Measurements from ENCODE around the gene NR1D1.
"Not testable (repeated sequence)": the region's sequence is repeated elsewhere in the genome, so short reads cannot be mapped to it uniquely, and the experiment has no call there.

NR1D1 gene

GRCh38 chr17:40100419-40100668, at the start of gene NR1D1:
NR1D1 (minus strand) TSS chr17:40100589; CDS start chr17:40100094, 495 bp downstream.
- DNase-seq: no peak

GRCh38 chr17:40148527-40148926, 48.1 kb upstream of the NR1D1 start:
- no peak for DNase-seq

GRCh38 chr17:40145476-40145875, 45.1 kb upstream of the NR1D1 start:
- DNase-seq: no peak

GRCh38 chr17:40143166-40143565, 42.8 kb upstream of the NR1D1 start:
- not testable (repeated sequence) for DNase-seq

- DNase-seq: no peak
These were observed 39.2 kb upstream of the NR1D1 start for GRCh38 chr17:40139566-40140058.

GRCh38 chr17:40135817-40136216, 35.4 kb upstream of the NR1D1 start:
- no peak for DNase-seq

GRCh38 chr17:40134184-40134583, 33.8 kb upstream of the NR1D1 start:
- DNase-seq: no peak

GRCh38 chr17:40130352-40131042, 30.1 kb upstream of the NR1D1 start:
- DNase-seq: no peak

GRCh38 chr17:40129498-40129897, 29.1 kb upstream of the NR1D1 start:
- no peak for DNase-seq

- DNase-seq: no peak
These were observed 24.1 kb upstream of the NR1D1 start for GRCh38 chr17:40124279-40125141.

- no peak for DNase-seq
These were observed 23.4 kb upstream of the NR1D1 start for GRCh38 chr17:40123811-40124114.

GRCh38 chr17:40122999-40123810, 22.8 kb upstream of the NR1D1 start:
- DNase-seq: peak; percentile 57

- peak; percentile 53 for DNase-seq
These were observed 22.0 kb upstream of the NR1D1 start for GRCh38 chr17:40122136-40122998.

- DNase-seq: peak; percentile 84
These were observed 21.1 kb upstream of the NR1D1 start, which contains the start of gene MSL1 for GRCh38 chr17:40121181-40122135. MSL1 (plus strand) TSS chr17:40121971; CDS start chr17:40122613, 642 bp downstream.

GRCh38 chr17:40115101-40115436, 14.7 kb upstream of the NR1D1 start:
- no peak for DNase-seq

- no peak for DNase-seq
These were observed 13.5 kb upstream of the NR1D1 start for GRCh38 chr17:40113907-40114245.

- DNase-seq: peak; percentile 92
These were observed 12.9 kb upstream of the NR1D1 start for GRCh38 chr17:40113110-40113906.

- DNase-seq: no peak
These were observed 12.3 kb upstream of the NR1D1 start for GRCh38 chr17:40112718-40113109.

GRCh38 chr17:40112191-40112711, 11.9 kb upstream of the NR1D1 start:
- DNase-seq: no peak

Data from stimulated activated naive CD4-positive, alpha-beta T cell treated with Interleukin-2 at 50 U/mL for 16 hours (primary cell).